Esophagus squamous epithelium (tissue), 5 donors: ENCODE measurements around the gene FBLN7. TPM values are rescaled to one million over a fixed set of nuclear protein-coding genes. Genes with fewer than 3 reads are reported as not detected.
A peak's percentile ranks its signal among the peaks of the same experiment; 100 is the strongest.

Experiments
- DNase-seq: peaks from one replicate; lab custom pipeline; 2025; lab: John Stamatoyannopoulos, UW
- H3K27ac ChIP-seq, 4 donors: fragments of 200-600 bp; sonication (generic); one replicate each; pipeline ENCODE4 v1.5.1; 2016 to 2019; ENCODE audit warnings: mild to moderate bottlenecking in 1 of 4
- H3K27me3 ChIP-seq, 4 donors: fragments of 200-600 bp; sonication (generic); 1 replicate in 3 of 4; 2 replicates in 1 of 4; pipeline versions ENCODE4 v1.5.1 to v1.6.0; 2017 to 2021; ENCODE audit warnings: antibody characterized with exemption in 1 of 4
- H3K36me3 ChIP-seq, 3 donors: fragments of 200-600 bp; sonication (generic); one replicate each; pipeline ENCODE4 v1.5.1; 2016 to 2019
- H3K4me1 ChIP-seq, 3 donors: fragments of 200-600 bp; sonication (generic); one replicate each; pipeline ENCODE4 v1.5.1; 2017 to 2019
- H3K4me3 ChIP-seq, 4 donors: fragments of 200-600 bp; sonication (generic); 1 replicate in 3 of 4; 2 replicates in 1 of 4; pipeline ENCODE4 v1.5.1; 2016 to 2019; ENCODE audit warnings: mild to moderate bottlenecking in 2 of 4, moderate library complexity in 1 of 4
- H3K9me3 ChIP-seq, 3 donors: fragments of 200-600 bp; sonication (generic); one replicate each; pipeline ENCODE4 v1.5.1; 2016 to 2019
- POLR2A ChIP-seq, 4 donors: fragments of 450-650 bp; IDR thresholded peaks; one replicate each; pipeline ENCODE4 v1.6.1; 2017; ENCODE audit warnings: antibody characterized with exemption in 4 of 4, mild to moderate bottlenecking in 4 of 4, moderate library complexity in 3 of 4
- WGBS, 2 donors: methylation state at CpG; one replicate each; pipeline ENCODE4 v1.1.5; 2018; 5-methylcytosine and 5-hydroxymethylcytosine counted together
- intact Hi-C: fragments of 100-400 bp; cut with DNase I; formaldehyde crosslinking; loops from one replicate; pipeline ENCODE4 v1.15.0; 2022
- total RNA-seq, 4 donors: library from RNA; depleted of rRNA; stranded (reverse); fragments of >200 nt; gene quantifications; one replicate each; pipeline ENCODE4 v1.1.0, GENCODE V29; 2016
- TF ChIP-seq, protein P1 (sequence below), 6 experiments: fragments of 450-650 bp in 4 of 6; fragments of 200-600 bp in 2 of 6; sonication (generic) in 2 of 6; IDR thresholded peaks; one replicate each; pipeline ENCODE4 v1.5.1; 2016 to 2019; ENCODE audit warnings: antibody characterized with exemption in 6 of 6, mild to moderate bottlenecking in 4 of 6, moderate library complexity in 4 of 6
- donor health status: DM: yes; HTN: yes; CAD: no.

Gene FBLN7
- total RNA-seq, 4 donors from 2014 or later = 1.1 to 2.9 (median 2.5) TPM; not detected in 1

DNA sequence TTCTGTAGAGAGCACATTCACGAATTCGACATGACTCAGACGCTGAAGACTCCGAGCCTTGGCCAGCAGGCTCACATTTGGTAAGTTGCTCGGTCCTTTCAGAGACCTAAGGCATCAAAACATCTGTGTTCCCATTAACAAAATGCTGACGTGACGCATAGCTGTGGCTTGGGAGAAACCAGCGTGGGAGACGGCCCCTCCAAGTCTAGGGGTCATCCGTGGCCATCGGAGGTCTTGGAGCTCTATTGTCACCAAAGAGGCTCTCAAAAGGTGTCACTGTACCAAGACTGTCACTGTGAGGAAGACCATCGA, 14.9 kb downstream of the FBLN7 start:
- 87 to 95% methylated on average over 11 to 12 of the region's 12 CpGs for whole genome bisulfite sequencing, 2 donors
- Histone ChIP-seq H3K4me1 (peaks cover 0 to 8% (median 0%) of the 10 kb centered on the region in 3 donors), H3K27me3 (no peaks in the 10 kb centered on the region), H3K4me3 (no peak overlapping the region), H3K27ac (no peak overlapping the region), H3K9me3 (no peaks in the 10 kb centered on the region), H3K36me3 (no peaks in the 10 kb centered on the region)
- DNase-seq = no peak
- TF ChIP-seq, protein P1, sequence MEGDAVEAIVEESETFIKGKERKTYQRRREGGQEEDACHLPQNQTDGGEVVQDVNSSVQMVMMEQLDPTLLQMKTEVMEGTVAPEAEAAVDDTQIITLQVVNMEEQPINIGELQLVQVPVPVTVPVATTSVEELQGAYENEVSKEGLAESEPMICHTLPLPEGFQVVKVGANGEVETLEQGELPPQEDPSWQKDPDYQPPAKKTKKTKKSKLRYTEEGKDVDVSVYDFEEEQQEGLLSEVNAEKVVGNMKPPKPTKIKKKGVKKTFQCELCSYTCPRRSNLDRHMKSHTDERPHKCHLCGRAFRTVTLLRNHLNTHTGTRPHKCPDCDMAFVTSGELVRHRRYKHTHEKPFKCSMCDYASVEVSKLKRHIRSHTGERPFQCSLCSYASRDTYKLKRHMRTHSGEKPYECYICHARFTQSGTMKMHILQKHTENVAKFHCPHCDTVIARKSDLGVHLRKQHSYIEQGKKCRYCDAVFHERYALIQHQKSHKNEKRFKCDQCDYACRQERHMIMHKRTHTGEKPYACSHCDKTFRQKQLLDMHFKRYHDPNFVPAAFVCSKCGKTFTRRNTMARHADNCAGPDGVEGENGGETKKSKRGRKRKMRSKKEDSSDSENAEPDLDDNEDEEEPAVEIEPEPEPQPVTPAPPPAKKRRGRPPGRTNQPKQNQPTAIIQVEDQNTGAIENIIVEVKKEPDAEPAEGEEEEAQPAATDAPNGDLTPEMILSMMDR (IDR thresholded peaks at IDR 0.05) = no peak
- no peak for TF ChIP-seq POLR2A (IDR thresholded peaks at IDR 0.05)
- intact Hi-C loops = no loop called here

DNA sequence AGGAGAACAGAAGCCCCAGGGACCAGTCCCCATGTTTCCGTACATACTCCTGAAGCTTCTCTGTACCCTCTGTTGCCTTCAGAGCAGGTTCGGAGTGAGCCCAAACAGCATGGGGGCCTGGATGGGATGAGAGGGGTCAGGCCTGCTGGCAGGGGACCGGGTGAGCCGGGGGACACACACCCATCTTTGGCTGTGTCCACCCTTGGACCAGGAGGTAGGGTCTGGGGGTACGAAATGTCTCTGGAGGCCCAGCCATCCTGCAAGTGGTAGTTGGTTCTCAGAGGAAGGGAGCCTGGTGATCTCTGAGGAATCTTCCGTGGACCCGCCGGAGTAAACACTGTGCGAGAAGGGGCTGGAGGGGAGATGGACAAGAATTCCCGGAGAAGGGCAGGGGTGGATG, 15.3 kb downstream of the FBLN7 start:
- no peak for TF ChIP-seq POLR2A (IDR thresholded peaks at IDR 0.05)
- TF ChIP-seq, protein P1 (IDR thresholded peaks at IDR 0.05) = no peak
- 92 to 97% methylated on average over 5 to 6 of the region's 10 CpGs for WGBS, 2 donors
- Histone ChIP-seq H3K9me3 (no peaks in the 10 kb centered on the region), H3K27ac (no peak overlapping the region), H3K36me3 (no peaks in the 10 kb centered on the region), H3K27me3 (no peaks in the 10 kb centered on the region), H3K4me1 (peaks cover 0 to 8% (median 0%) of the 10 kb centered on the region in 3 donors), H3K4me3 (no peak overlapping the region)
- no peak for DNase-seq
- intact Hi-C loops = no loop called here

DNA sequence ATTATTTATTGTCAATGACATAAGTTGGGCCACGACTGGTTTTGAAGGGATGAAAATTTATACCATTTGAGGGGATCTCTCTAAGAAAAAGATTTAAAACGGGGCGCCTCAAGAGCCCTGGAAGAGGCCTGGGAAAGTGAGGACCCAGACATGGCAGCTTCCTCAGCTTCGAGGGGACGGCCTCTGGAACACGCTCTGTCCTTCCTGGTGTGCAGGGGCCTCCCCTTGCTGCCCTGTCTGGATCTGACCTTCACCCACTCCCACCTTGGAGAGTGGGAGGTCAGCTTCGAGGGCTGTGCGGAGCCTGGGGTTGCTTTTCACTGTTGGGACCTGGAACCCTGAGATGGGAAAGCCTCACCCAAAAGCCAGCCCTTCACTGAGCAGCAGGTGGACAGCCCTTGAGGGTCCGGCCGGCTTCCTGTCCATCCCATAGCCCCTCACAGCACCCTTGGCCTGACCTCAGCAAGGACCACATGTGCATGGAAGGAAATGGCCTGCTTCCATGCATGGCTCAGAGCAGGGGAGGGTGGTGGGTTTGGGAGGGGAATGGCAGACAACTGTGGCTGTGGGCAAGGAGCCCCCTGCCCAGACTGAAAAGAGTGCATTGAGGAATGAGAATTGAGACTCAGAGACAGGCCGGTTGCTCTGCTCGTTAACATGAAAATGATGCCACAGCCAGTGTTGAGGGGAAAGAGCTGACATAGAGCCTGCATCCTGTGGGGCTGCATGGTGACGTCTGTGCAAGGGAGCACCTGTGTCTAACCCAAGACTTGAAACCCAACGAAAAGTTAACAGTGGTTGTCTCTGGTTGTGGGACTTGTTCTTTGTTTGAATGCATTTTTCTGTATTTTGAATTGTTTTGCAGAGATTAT, 16.3 kb downstream of the FBLN7 start:
- Histone ChIP-seq H3K27ac (no peak overlapping the region), H3K4me3 (no peak overlapping the region), H3K9me3 (no peaks in the 10 kb centered on the region), H3K27me3 (no peaks in the 10 kb centered on the region), H3K36me3 (no peaks in the 10 kb centered on the region), H3K4me1 (peaks cover 0 to 8% (median 0%) of the 10 kb centered on the region in 3 donors)
- TF ChIP-seq, protein P1 (IDR thresholded peaks at IDR 0.05) = no peak
- TF ChIP-seq POLR2A (IDR thresholded peaks at IDR 0.05) = no peak
- DNase-seq = no peak
- intact Hi-C loops = no loop called here
- WGBS, 2 donors = 77 to 80% methylated on average over 11 to 12 of the region's 14 CpGs

DNA sequence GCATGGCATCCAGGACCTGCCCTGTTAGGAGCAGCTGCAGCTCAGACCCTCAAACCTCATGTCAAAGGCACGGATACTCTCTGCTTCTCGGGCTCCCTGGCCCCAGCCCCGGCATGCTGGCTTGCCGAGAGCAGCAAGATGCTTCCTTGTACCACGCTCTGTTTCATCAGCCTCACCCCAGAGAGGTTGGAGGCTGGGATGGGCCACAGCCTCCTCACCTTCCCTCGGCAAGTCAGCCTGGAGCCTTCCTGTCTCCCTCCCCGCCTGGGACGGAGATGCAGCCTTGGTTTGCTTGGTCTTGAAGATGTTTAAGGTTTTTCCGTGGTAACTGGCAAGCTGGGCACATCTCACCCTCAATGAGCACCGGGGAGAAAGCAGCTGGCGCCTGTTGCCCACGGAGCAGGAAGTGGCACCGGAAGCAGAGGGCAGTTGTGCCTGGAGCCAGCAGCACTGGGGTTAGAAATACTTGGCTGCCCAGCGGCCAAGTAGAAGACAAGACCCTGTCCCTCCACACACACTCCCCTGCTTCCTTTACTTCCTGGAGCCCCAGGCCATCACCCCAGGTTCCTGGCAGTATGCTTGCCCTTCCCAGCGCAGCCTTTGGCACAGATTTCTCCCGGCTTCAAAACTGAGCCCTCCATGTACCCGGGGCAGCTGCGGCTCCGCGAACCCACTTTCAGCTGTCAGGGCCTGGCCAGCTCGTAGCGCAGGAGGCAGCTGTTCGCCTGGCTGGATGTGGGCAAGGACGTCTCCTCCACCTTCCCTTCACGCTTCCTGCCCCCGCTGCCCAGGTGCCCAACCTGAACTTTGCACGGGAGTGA, 17.4 kb downstream of the FBLN7 start:
- Histone ChIP-seq H3K27me3 (no peaks in the 10 kb centered on the region), H3K36me3 (no peaks in the 10 kb centered on the region), H3K9me3 (no peaks in the 10 kb centered on the region), H3K4me1 (peaks cover 0 to 8% (median 0%) of the 10 kb centered on the region in 3 donors), H3K4me3 (peak overlapping the region in 1 of 4 donors; percentile 10), H3K27ac (no peak overlapping the region)
- intact Hi-C loops = no loop called here
- 71 to 89% methylated on average over 6 to 8 of the region's 27 CpGs for WGBS, 2 donors
- TF ChIP-seq POLR2A (IDR thresholded peaks at IDR 0.05) = no peak
- TF ChIP-seq, protein P1 (IDR thresholded peaks at IDR 0.05) = no peak
- DNase-seq = no peak
